HCT116 (cell line): Measurements from ENCODE around the gene ATP6AP1. TPM values are rescaled to one million over a fixed set of nuclear protein-coding genes. Genes with fewer than 3 reads are reported as not detected.

Source experiments
- ATAC-seq: fragments of 200-7000 bp; cut with Tn5 transposase; 2 replicates; pipeline ENCODE4 v1.9.1; 2020; ENCODE audit warnings: mild to moderate bottlenecking, moderate library complexity
- BruUV-seq: library from RNA; stranded (reverse); fragments of 400-500 nt; replicated peaks from 2 replicates; lab custom pipeline; 2021; lab: Mats Ljungman, UMichigan
- CTCF ChIA-PET: fragments of 300-600 bp; sonication (Branson Sonifier 250); formaldehyde crosslinking; loops from one replicate; lab custom pipeline; 2021; ENCODE audit warnings: antibody characterized with exemption; lab: Charles Lee
- POLR2A ChIA-PET: fragments of 300-600, 350-600 bp; sonication (Branson Sonifier 250); formaldehyde crosslinking; loops from one replicate; lab custom pipeline; 2021; ENCODE audit warnings: antibody characterized with exemption; lab: Charles Lee
- RAD21 ChIA-PET, 2 experiments: fragments of 300-600 bp; sonication (Branson Sonifier 250); formaldehyde crosslinking; loops; one replicate each; lab custom pipeline; 2023; ENCODE audit warnings: low total read pairs in 2 of 2; ENCODE audit not compliant: uncharacterized antibody in 2 of 2, unreplicated experiment in 2 of 2, low non-redundant PET in 1 of 2; lab: Charles Lee
- DNase-seq: peaks from one replicate; pipeline ENCODE4 v3.0.0-alpha.2; 2010; ENCODE audit warnings: low read depth, low spot score
- H2AFZ ChIP-seq: fragments of 200-600 bp; shearing (Covaris generic), sonication (generic); 2 replicates; pipeline ENCODE4 v1.6.1; 2017; ENCODE audit warnings: low read depth, mixed run types, mixed read lengths, antibody characterized with exemption, low read length; ENCODE audit not compliant: poor library complexity, severe bottlenecking
- H3K27ac ChIP-seq: 2 replicates; pipeline ENCODE4 v1.5.1; 2012; ENCODE audit warnings: low read depth, low read length
- H3K27me3 ChIP-seq: fragments of 200-600 bp; sonication (generic); 2 replicates; pipeline ENCODE4 v1.6.1; 2016; ENCODE audit warnings: mixed run types, low read length, mixed read lengths; ENCODE audit not compliant: insufficient read depth
- H3K36me3 ChIP-seq, 2 experiments: fragments of 200-500 bp in 1 of 2; fragments of 200-600 bp in 1 of 2; sonication (Bioruptor generic) in 1 of 2; sonication (generic) in 1 of 2; 2 replicates each; pipeline versions ENCODE4 v1.5.1 to v1.6.1; 2014 to 2016; ENCODE audit warnings: low read length in 2 of 2, inconsistent platforms in 1 of 2, mixed read lengths in 1 of 2, mixed run types in 1 of 2; ENCODE audit not compliant: insufficient read depth in 2 of 2, control insufficient read depth in 1 of 2
- H3K4me1 ChIP-seq, 2 experiments: fragments of 200-600 bp in 1 of 2; sonication (generic) in 1 of 2; 2 replicates each; pipeline versions ENCODE4 v1.5.1 to v1.6.1; 2012 to 2017; ENCODE audit warnings: low read length in 2 of 2, inconsistent platforms in 1 of 2, mild to moderate bottlenecking in 1 of 2, mixed read lengths in 1 of 2, mixed run types in 1 of 2, moderate library complexity in 1 of 2; ENCODE audit not compliant: insufficient read depth in 2 of 2, control insufficient read depth in 1 of 2
- H3K4me2 ChIP-seq: fragments of 200-600 bp; sonication (generic); 2 replicates; pipeline ENCODE4 v1.6.1; 2017; ENCODE audit warnings: mixed run types, low read length, mixed read lengths
- H3K4me3 ChIP-seq, 2 experiments: fragments of 200-600 bp in 1 of 2; sonication (generic) in 1 of 2; replicated peaks in 1 of 2; 2 replicates each; pipeline ENCODE4 v1.5.1; 2011 to 2016; ENCODE audit warnings: low read length in 2 of 2, control low read depth in 1 of 2, low read depth in 1 of 2, mild to moderate bottlenecking in 1 of 2, mixed read lengths in 1 of 2, mixed run types in 1 of 2
- H3K79me2 ChIP-seq: fragments of 200-600 bp; sonication (generic); 2 replicates; pipeline ENCODE4 v1.6.1; 2017; ENCODE audit warnings: mild to moderate bottlenecking, mixed run types, low read length, moderate library complexity, mixed read lengths; ENCODE audit not compliant: insufficient read depth
- H3K9ac ChIP-seq: fragments of 200-600 bp; sonication (generic); 2 replicates; pipeline ENCODE4 v1.6.1; 2016; ENCODE audit warnings: low read length, mixed read lengths
- H3K9me2 ChIP-seq: fragments of 200-600 bp; sonication (generic), shearing (Covaris generic); 2 replicates; pipeline ENCODE4 v1.6.1; 2017; ENCODE audit warnings: mixed run types, mild to moderate bottlenecking, moderate library complexity; ENCODE audit not compliant: insufficient read depth
- H3K9me3 ChIP-seq, 2 experiments: fragments of 200-500 bp in 1 of 2; fragments of 200-600 bp in 1 of 2; sonication (Bioruptor generic) in 1 of 2; sonication (generic) in 1 of 2; 2 replicates each; pipeline ENCODE4 v1.6.1; 2014 to 2017; ENCODE audit warnings: low read length in 2 of 2, mixed read lengths in 2 of 2, inconsistent platforms in 1 of 2, low read depth in 1 of 2, mild to moderate bottlenecking in 1 of 2, mixed run types in 1 of 2, moderate library complexity in 1 of 2; ENCODE audit not compliant: control insufficient read depth in 1 of 2, insufficient read depth in 1 of 2
- H4K20me1 ChIP-seq: fragments of 200-600 bp; sonication (generic), shearing (Covaris generic); 2 replicates; pipeline ENCODE4 v1.6.1; 2017; ENCODE audit warnings: mixed run types, mild to moderate bottlenecking, moderate library complexity; ENCODE audit not compliant: insufficient read depth
- ATF3 ChIP-seq: IDR thresholded peaks from 2 replicates; pipeline ENCODE4 v1.6.1; 2012
- CBX3 ChIP-seq: IDR thresholded peaks from 2 replicates; pipeline ENCODE4 v1.6.1; 2012; ENCODE audit warnings: low read depth
- CEBPB ChIP-seq: IDR thresholded peaks from 2 replicates; pipeline ENCODE4 v1.6.1; 2012; ENCODE audit warnings: low read depth
- ELF1 ChIP-seq: IDR thresholded peaks from 2 replicates; pipeline ENCODE4 v1.6.1; 2012; ENCODE audit warnings: low read depth, borderline replicate concordance
- EZH2phosphoT487 ChIP-seq: fragments of 200-600 bp; IDR thresholded peaks from 2 replicates; pipeline ENCODE4 v1.6.1; 2018; ENCODE audit warnings: antibody characterized with exemption, borderline replicate concordance
- FOSL1 ChIP-seq: IDR thresholded peaks from 2 replicates; pipeline ENCODE4 v1.6.1; 2012; ENCODE audit warnings: low read depth
- JUND ChIP-seq: IDR thresholded peaks from 2 replicates; pipeline ENCODE4 v1.6.1; 2012
- MAX ChIP-seq: IDR thresholded peaks from 2 replicates; pipeline ENCODE4 v1.6.1; 2012
- POLR2A ChIP-seq: IDR thresholded peaks from 2 replicates; pipeline ENCODE4 v1.7.0; 2011; ENCODE audit warnings: borderline replicate concordance; ENCODE audit not compliant: insufficient read depth, insufficient read length; ENCODE audit errors: extremely low read depth
- SRF ChIP-seq: IDR thresholded peaks from 2 replicates; pipeline ENCODE4 v1.6.1; 2012; ENCODE audit warnings: low read depth
- YY1 ChIP-seq: IDR thresholded peaks from 2 replicates; pipeline ENCODE4 v1.6.1; 2011; ENCODE audit warnings: low read length, low read depth, moderate library complexity, mild to moderate bottlenecking; ENCODE audit not compliant: insufficient replicate concordance; ENCODE audit errors: extremely low read depth
- ZFX ChIP-seq: fragments of 450-650 bp; IDR thresholded peaks from 2 replicates; pipeline ENCODE4 v1.6.1; 2017
- intact Hi-C: fragments of 100-400 bp; cut with micrococcal nuclease; formaldehyde crosslinking; loops from 2 replicates; pipeline ENCODE4 v1.10.0; 2022
- total RNA-seq: library from RNA; stranded (reverse); gene quantifications from one replicate; pipeline ENCODE4 v1.2.1, GENCODE V29; 2021; ENCODE audit not compliant: unreplicated experiment
- TF ChIP-seq, protein P1 (sequence below): IDR thresholded peaks from 2 replicates; pipeline ENCODE4 v1.6.1; 2012; ENCODE audit warnings: low read depth
- TF ChIP-seq, protein P2 (sequence below), 3 experiments: fragments of 200-600 bp in 1 of 3; sonication (generic) in 1 of 3; IDR thresholded peaks in 2 of 3; conservative IDR thresholded peaks in 1 of 3; 2 replicates each; pipeline ENCODE4 v1.5.1; 2012 to 2017; ENCODE audit warnings: low read depth in 2 of 3, low read length in 2 of 3, antibody characterized with exemption in 1 of 3, borderline replicate concordance in 1 of 3, control low read depth in 1 of 3, mild to moderate bottlenecking in 1 of 3, mixed read lengths in 1 of 3, mixed run types in 1 of 3, moderate library complexity in 1 of 3; ENCODE audit not compliant: insufficient read depth in 1 of 3

Gene ATP6AP1
- total RNA-seq, 1 experiment from 2014 or later: 53.4 TPM

- Histone ChIP-seq H3K27ac (no peak overlapping the region), H3K36me3 (no peaks in the 10 kb centered on the region), H3K9ac (no peak overlapping the region), H3K9me2 (no peaks in the 10 kb centered on the region), H3K4me1 (no peaks in the 10 kb centered on the region), H3K27me3 (no peaks in the 10 kb centered on the region), H4K20me1 (no peaks in the 10 kb centered on the region), H3K4me3 (no peak overlapping the region), H3K9me3 (no peaks in the 10 kb centered on the region), H3K79me2 (no peaks in the 10 kb centered on the region), H2AFZ (no peak overlapping the region), H3K4me2 (no peak overlapping the region)
- no peak for ATAC-seq
- intact Hi-C loops: no loop called here
- TF ChIP-seq FOSL1 (no peak), JUND (no peak), ATF3 (no peak), POLR2A (no peak), ELF1 (no peak), YY1 (no peak), ZFX (no peak), CBX3 (no peak), SRF (no peak), CEBPB (no peak), MAX (no peak), EZH2phosphoT487 (no peak)
- TF ChIP-seq, protein P1, sequence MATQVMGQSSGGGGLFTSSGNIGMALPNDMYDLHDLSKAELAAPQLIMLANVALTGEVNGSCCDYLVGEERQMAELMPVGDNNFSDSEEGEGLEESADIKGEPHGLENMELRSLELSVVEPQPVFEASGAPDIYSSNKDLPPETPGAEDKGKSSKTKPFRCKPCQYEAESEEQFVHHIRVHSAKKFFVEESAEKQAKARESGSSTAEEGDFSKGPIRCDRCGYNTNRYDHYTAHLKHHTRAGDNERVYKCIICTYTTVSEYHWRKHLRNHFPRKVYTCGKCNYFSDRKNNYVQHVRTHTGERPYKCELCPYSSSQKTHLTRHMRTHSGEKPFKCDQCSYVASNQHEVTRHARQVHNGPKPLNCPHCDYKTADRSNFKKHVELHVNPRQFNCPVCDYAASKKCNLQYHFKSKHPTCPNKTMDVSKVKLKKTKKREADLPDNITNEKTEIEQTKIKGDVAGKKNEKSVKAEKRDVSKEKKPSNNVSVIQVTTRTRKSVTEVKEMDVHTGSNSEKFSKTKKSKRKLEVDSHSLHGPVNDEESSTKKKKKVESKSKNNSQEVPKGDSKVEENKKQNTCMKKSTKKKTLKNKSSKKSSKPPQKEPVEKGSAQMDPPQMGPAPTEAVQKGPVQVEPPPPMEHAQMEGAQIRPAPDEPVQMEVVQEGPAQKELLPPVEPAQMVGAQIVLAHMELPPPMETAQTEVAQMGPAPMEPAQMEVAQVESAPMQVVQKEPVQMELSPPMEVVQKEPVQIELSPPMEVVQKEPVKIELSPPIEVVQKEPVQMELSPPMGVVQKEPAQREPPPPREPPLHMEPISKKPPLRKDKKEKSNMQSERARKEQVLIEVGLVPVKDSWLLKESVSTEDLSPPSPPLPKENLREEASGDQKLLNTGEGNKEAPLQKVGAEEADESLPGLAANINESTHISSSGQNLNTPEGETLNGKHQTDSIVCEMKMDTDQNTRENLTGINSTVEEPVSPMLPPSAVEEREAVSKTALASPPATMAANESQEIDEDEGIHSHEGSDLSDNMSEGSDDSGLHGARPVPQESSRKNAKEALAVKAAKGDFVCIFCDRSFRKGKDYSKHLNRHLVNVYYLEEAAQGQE: no peak
- TF ChIP-seq, protein P2, sequence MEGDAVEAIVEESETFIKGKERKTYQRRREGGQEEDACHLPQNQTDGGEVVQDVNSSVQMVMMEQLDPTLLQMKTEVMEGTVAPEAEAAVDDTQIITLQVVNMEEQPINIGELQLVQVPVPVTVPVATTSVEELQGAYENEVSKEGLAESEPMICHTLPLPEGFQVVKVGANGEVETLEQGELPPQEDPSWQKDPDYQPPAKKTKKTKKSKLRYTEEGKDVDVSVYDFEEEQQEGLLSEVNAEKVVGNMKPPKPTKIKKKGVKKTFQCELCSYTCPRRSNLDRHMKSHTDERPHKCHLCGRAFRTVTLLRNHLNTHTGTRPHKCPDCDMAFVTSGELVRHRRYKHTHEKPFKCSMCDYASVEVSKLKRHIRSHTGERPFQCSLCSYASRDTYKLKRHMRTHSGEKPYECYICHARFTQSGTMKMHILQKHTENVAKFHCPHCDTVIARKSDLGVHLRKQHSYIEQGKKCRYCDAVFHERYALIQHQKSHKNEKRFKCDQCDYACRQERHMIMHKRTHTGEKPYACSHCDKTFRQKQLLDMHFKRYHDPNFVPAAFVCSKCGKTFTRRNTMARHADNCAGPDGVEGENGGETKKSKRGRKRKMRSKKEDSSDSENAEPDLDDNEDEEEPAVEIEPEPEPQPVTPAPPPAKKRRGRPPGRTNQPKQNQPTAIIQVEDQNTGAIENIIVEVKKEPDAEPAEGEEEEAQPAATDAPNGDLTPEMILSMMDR (IDR thresholded peaks at IDR 0.05 in 2 of 3, conservative IDR thresholded peaks at IDR 0.05 in 1 of 3; ENCODE audit: borderline replicate concordance in 1 of 3, insufficient read depth in 1 of 3, low read depth in 2 of 3, low read length in 2 of 3): no peak
- ChIA-PET RAD21 (no interaction called here), POLR2A (no interaction called here), CTCF (no interaction called here)
- no TSS peak for BruUV-seq
- DNase-seq: no peak
These were observed 21.8 kb downstream of the ATP6AP1 start for GRCh38 chrX:154450312-154450711.
